T-cell (primary cell): Measurements from ENCODE around the gene MT1F. TPM values are rescaled to one million over a fixed set of nuclear protein-coding genes. Genes with fewer than 3 reads are reported as not detected.

ENCODE experiments used
- ATAC-seq, 4 experiments: fragments of 200-7000 bp in 3 of 4; fragments of 150-1000 bp in 1 of 4; cut with Tn5 transposase; replicated peaks in 1 of 4; 1 replicate in 3 of 4; 2 replicates in 1 of 4; pipeline ENCODE4 v1.10.0; 2021; ENCODE audit warnings: moderate library complexity in 3 of 4, mild to moderate bottlenecking in 2 of 4, moderate number of reproducible peaks in 1 of 4
- CTCF ChIA-PET, 2 donors: fragments of 300-600 bp; sonication (Branson Sonifier 250); formaldehyde crosslinking; loops; one replicate each; lab custom pipeline; 2022; ENCODE audit warnings: antibody characterized with exemption in 2 of 2; lab: Charles Lee
- POLR2A ChIA-PET, 2 donors: fragments of 300-600 bp; sonication (Branson Sonifier 250); formaldehyde crosslinking; loops; one replicate each; lab custom pipeline; 2022; ENCODE audit warnings: antibody characterized with exemption in 2 of 2; lab: Charles Lee
- DNase-seq, 35 experiments: peaks; one replicate each; pipeline versions ENCODE4 v3.0.0 to v3.0.0-alpha.2; 2013 to 2023
- H3K27ac ChIP-seq: one replicate; pipeline ENCODE4 v1.5.1; 2013; ENCODE audit warnings: low read length
- H3K27me3 ChIP-seq, 2 experiments: replicated peaks in 1 of 2; 1 replicate in 1 of 2; 2 replicates in 1 of 2; pipeline versions ENCODE4 v1.6.1 to v1.7.0; 2013; ENCODE audit warnings: low read length in 1 of 2, mixed read lengths in 1 of 2; ENCODE audit not compliant: control insufficient read depth in 2 of 2, insufficient read depth in 2 of 2; ENCODE audit errors: extremely low read depth in 1 of 2
- H3K36me3 ChIP-seq, 2 donors: 1 replicate in 1 of 2; 2 replicates in 1 of 2; pipeline versions ENCODE4 v1.6.1 to v1.7.0; 2013; ENCODE audit warnings: low read length in 1 of 2; ENCODE audit not compliant: control insufficient read depth in 2 of 2, insufficient read depth in 1 of 2; ENCODE audit errors: extremely low read depth in 1 of 2
- H3K4me1 ChIP-seq, 2 experiments: 1 replicate in 1 of 2; 2 replicates in 1 of 2; pipeline versions ENCODE4 v1.6.1 to v1.7.0; 2013; ENCODE audit warnings: low read length in 2 of 2, mixed read lengths in 1 of 2; ENCODE audit not compliant: insufficient read depth in 2 of 2, control insufficient read depth in 1 of 2; ENCODE audit errors: extremely low read depth in 1 of 2
- H3K4me3 ChIP-seq, 2 donors: 1 replicate in 1 of 2; 2 replicates in 1 of 2; pipeline versions ENCODE4 v1.5.1 to v1.7.0; 2013; ENCODE audit warnings: mild to moderate bottlenecking in 2 of 2, low read length in 1 of 2, moderate library complexity in 1 of 2; ENCODE audit not compliant: control insufficient read depth in 1 of 2; ENCODE audit errors: extremely low read depth in 1 of 2
- H3K9me3 ChIP-seq: 2 replicates; pipeline ENCODE4 v1.7.0; 2013
- H3K27ac Mint-ChIP-seq, 2 donors: one replicate each; pipeline ENCODE4 v1.8.0; 2020 to 2021; ENCODE audit warnings: mild to moderate bottlenecking in 2 of 2, mixed read lengths in 2 of 2
- H3K27me3 Mint-ChIP-seq, 2 donors: one replicate each; pipeline ENCODE4 v1.8.0; 2021 to 2022; ENCODE audit warnings: mixed read lengths in 2 of 2
- H3K36me3 Mint-ChIP-seq: one replicate; pipeline ENCODE4 v1.8.0; 2021; ENCODE audit warnings: mixed read lengths
- H3K4me1 Mint-ChIP-seq, 3 donors: one replicate each; pipeline ENCODE4 v1.8.0; 2020 to 2022; ENCODE audit warnings: mixed read lengths in 3 of 3, mild to moderate bottlenecking in 1 of 3
- H3K4me3 Mint-ChIP-seq, 3 donors: one replicate each; pipeline ENCODE4 v1.8.0; 2020 to 2022; ENCODE audit warnings: mild to moderate bottlenecking in 3 of 3, mixed read lengths in 3 of 3, moderate library complexity in 3 of 3
- H3K9me3 Mint-ChIP-seq, 3 donors: one replicate each; pipeline ENCODE4 v1.8.0; 2020 to 2022; ENCODE audit warnings: mixed read lengths in 3 of 3
- WGBS: methylation state at CpG from one replicate; pipeline ENCODE4 v1.1.5; 2013; ENCODE audit warnings: missing lambda C conversion rate; ENCODE audit not compliant: insufficient coverage; 5-methylcytosine and 5-hydroxymethylcytosine counted together
- total RNA-seq, 35 experiments: library from RNA in 6 of 35; stranded (reverse) in 6 of 35; fragments of 120-200 nt in 1 of 35; gene quantifications; one replicate each; pipeline versions ENCODE4 v1.2.1 to v1.2.4 and lab custom pipeline; 2013 to 2026

The MT1F gene
- total RNA-seq, 5 donors from 2014 or later (not counting 1 experiment from before 2014, with no cell fraction given) = 5.3 to 14.3 (median 9.3) TPM

- CTCF ChIA-PET = interaction anchor here in 1 of 2 donors (0.6 kb wide), 1 partner anchor 21 kb away, joined by 3 read pairs; no protein-coding TSS in a partner anchor
These were observed 18.7 kb upstream of the MT1F start for GRCh38 chr16:56639045-56639444.

GRCh38 chr16:56640076-56640475, 17.7 kb upstream of the MT1F start:
- no CpG with 5 or more reads among the region's 1 CpG for WGBS
- peaks cover 2 to 39% of the 10 kb centered on the region in 2 experiments for H3K4me1 ChIP-seq
- CTCF ChIA-PET = interaction anchor here in 1 of 2 donors (1.1 kb wide), 1 partner anchor 64 kb away, joined by 3 read pairs; no protein-coding TSS in a partner anchor

More at GRCh38 chr16:56639045-56639444, 18.7 kb upstream of the MT1F start:
- Mint-ChIP-seq H3K4me3 (peak overlapping the region in 1 of 3 donors; percentile 55), H3K27ac (no peak overlapping the region), H3K4me1 (peaks cover 36 to 47% (median 39%) of the 10 kb centered on the region in 3 donors), H3K9me3 (no peaks in the 10 kb centered on the region), H3K36me3 (no peaks in the 10 kb centered on the region), H3K27me3 (peaks cover 55 to 69% of the 10 kb centered on the region in 2 donors)
- H3K9me3 ChIP-seq = no peaks in the 10 kb centered on the region
- ATAC-seq = no peak
- no peak overlapping the region for H3K4me3 ChIP-seq
- WGBS = no CpG with 5 or more reads among the region's 1 CpG
- no peak overlapping the region for H3K27ac ChIP-seq
- DNase-seq = no peak
- no peaks in the 10 kb centered on the region for H3K36me3 ChIP-seq
- peaks cover 11 to 58% of the 10 kb centered on the region in 2 experiments for H3K27me3 ChIP-seq
- peaks cover 2 to 40% of the 10 kb centered on the region in 2 experiments for H3K4me1 ChIP-seq
- POLR2A ChIA-PET = no interaction called here

DNA sequence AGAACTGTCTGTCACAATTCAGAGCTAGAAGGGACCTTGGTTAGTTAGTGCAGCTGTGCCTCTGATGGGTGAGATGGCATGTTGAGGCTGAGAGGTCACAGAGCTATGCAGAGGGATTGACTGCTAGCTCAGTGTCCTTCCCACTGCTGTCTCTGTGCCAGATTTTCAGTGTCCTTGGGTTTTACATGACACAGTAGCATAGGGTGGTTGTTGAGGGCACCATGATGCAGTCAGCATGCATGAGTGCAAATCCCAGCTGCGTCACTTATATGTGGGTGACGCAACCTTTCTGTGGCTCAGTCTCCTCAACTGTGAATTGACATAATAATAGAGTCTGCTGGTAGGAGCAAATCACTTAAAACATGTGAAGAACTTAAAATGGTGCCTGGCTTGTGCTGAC, 16.6 kb upstream of the MT1F start:
- H3K36me3 Mint-ChIP-seq = no peaks in the 10 kb centered on the region
- ChIA-PET CTCF (interaction anchor here (1.1 to 1.3 kb wide), 2 partner anchors 61 to 65 kb away, joined by 3 to 4 read pairs; no protein-coding TSS in a partner anchor), POLR2A (no interaction called here)
- Histone ChIP-seq H3K36me3 (no peaks in the 10 kb centered on the region), H3K27me3 (peaks cover 21 to 41% of the 10 kb centered on the region in 2 experiments), H3K4me1 (peaks cover 2 to 31% of the 10 kb centered on the region in 2 experiments), H3K4me3 (no peak overlapping the region), H3K27ac (no peak overlapping the region), H3K9me3 (no peaks in the 10 kb centered on the region)
- no peak overlapping the region for H3K27ac Mint-ChIP-seq
- no peak for ATAC-seq
- H3K27me3 Mint-ChIP-seq = peaks cover 44 to 50% of the 10 kb centered on the region in 2 donors
- H3K9me3 Mint-ChIP-seq = no peaks in the 10 kb centered on the region
- H3K4me3 Mint-ChIP-seq = no peak overlapping the region
- H3K4me1 Mint-ChIP-seq = peaks cover 28 to 38% (median 34%) of the 10 kb centered on the region in 3 donors
- 100% methylated on average over 2 of the region's 2 CpGs for WGBS
- no peak for DNase-seq

More at GRCh38 chr16:56640076-56640475, 17.7 kb upstream of the MT1F start:
- POLR2A ChIA-PET = no interaction called here
- Mint-ChIP-seq H3K4me1 (peaks cover 35 to 46% (median 35%) of the 10 kb centered on the region in 3 donors), H3K9me3 (no peaks in the 10 kb centered on the region), H3K27me3 (peaks cover 47 to 59% of the 10 kb centered on the region in 2 donors), H3K4me3 (no peak overlapping the region), H3K36me3 (no peaks in the 10 kb centered on the region), H3K27ac (no peak overlapping the region)
- Histone ChIP-seq H3K9me3 (no peaks in the 10 kb centered on the region), H3K27me3 (peaks cover 12 to 48% of the 10 kb centered on the region in 2 experiments), H3K36me3 (no peaks in the 10 kb centered on the region), H3K4me3 (no peak overlapping the region), H3K27ac (no peak overlapping the region)
- DNase-seq (no peak), ATAC-seq (no peak)

GRCh38 chr16:56643080-56643778, 14.5 kb upstream of the MT1F start:
- DNase-seq (peak; percentile 35 to 87 (median 57)), ATAC-seq (peak; percentile 99 to 100 (median 100))
- Histone ChIP-seq H3K36me3 (no peaks in the 10 kb centered on the region), H3K27ac (no peak overlapping the region), H3K27me3 (peaks cover 34 to 37% of the 10 kb centered on the region in 2 experiments), H3K9me3 (no peaks in the 10 kb centered on the region), H3K4me3 (peak overlapping the region; percentile 42 to 60), H3K4me1 (peaks cover 2 to 22% of the 10 kb centered on the region in 2 experiments)
- H3K27me3 Mint-ChIP-seq = peaks cover 31 to 35% of the 10 kb centered on the region in 2 donors
- ChIA-PET CTCF (interaction anchor here (0.6 to 1.8 kb wide), 9 partner anchors 12 to 387 kb away, joined by 3 to 11 read pairs (median 4); partner anchors contain the start of gene MT2A (in 1 of the 2)), POLR2A (interaction anchor here (0.5 to 1.0 kb wide), 4 partner anchors 32 to 318 kb away, joined by 3 to 5 read pairs (median 4); no protein-coding TSS in a partner anchor)
- H3K9me3 Mint-ChIP-seq = no peaks in the 10 kb centered on the region
- peak overlapping the region; percentile 69 to 71 (median 70) for H3K4me3 Mint-ChIP-seq
- H3K4me1 Mint-ChIP-seq = peaks cover 21 to 27% (median 24%) of the 10 kb centered on the region in 3 donors
- no peaks in the 10 kb centered on the region for H3K36me3 Mint-ChIP-seq
- 7% methylated on average over 42 of the region's 42 CpGs for WGBS
- H3K27ac Mint-ChIP-seq = peak overlapping the region in 1 of 2 donors; percentile 49

- Histone ChIP-seq H3K4me1 (peaks cover 2 to 18% of the 10 kb centered on the region in 2 experiments), H3K36me3 (no peaks in the 10 kb centered on the region), H3K4me3 (peak overlapping the region; percentile 42 to 60), H3K27ac (no peak overlapping the region), H3K27me3 (peaks cover 34 to 37% of the 10 kb centered on the region in 2 experiments), H3K9me3 (no peaks in the 10 kb centered on the region)
- DNase-seq (no peak), ATAC-seq (no peak)
- Mint-ChIP-seq H3K27ac (peak overlapping the region in 1 of 2 donors; percentile 49), H3K9me3 (no peaks in the 10 kb centered on the region), H3K4me1 (peaks cover 21 to 24% (median 24%) of the 10 kb centered on the region in 3 donors), H3K36me3 (no peaks in the 10 kb centered on the region), H3K27me3 (peaks cover 30 to 36% of the 10 kb centered on the region in 2 donors), H3K4me3 (peak overlapping the region; percentile 69 to 71 (median 70))
- CTCF ChIA-PET = interaction anchor here (0.6 to 1.8 kb wide), 9 partner anchors 11 to 386 kb away, joined by 3 to 11 read pairs (median 4); partner anchors contain the start of gene MT2A (in 1 of the 2)
- 75% methylated on average over 4 of the region's 5 CpGs for WGBS
- POLR2A ChIA-PET = interaction anchor here in 1 of 2 donors (0.7 to 1.0 kb wide), 2 partner anchors 34 to 114 kb away, joined by 4 to 5 read pairs; no protein-coding TSS in a partner anchor
These were observed 13.9 kb upstream of the MT1F start for GRCh38 chr16:56643833-56644232.

- ChIA-PET CTCF (no interaction called here), POLR2A (no interaction called here)
- no peak overlapping the region for H3K4me3 ChIP-seq
- no peak overlapping the region for H3K27ac ChIP-seq
- DNase-seq = no peak
- no peak overlapping the region for H3K4me3 Mint-ChIP-seq
- no peak for ATAC-seq
- H3K27me3 ChIP-seq = peaks cover 31 to 32% of the 10 kb centered on the region in 2 experiments
- no peaks in the 10 kb centered on the region for H3K9me3 Mint-ChIP-seq
- WGBS = no CpG with 5 or more reads among the region's 1 CpG
- peaks cover 21 to 24% (median 24%) of the 10 kb centered on the region in 3 donors for H3K4me1 Mint-ChIP-seq
- H3K36me3 ChIP-seq = no peaks in the 10 kb centered on the region
- H3K36me3 Mint-ChIP-seq = no peaks in the 10 kb centered on the region
- H3K9me3 ChIP-seq = no peaks in the 10 kb centered on the region
- H3K27ac Mint-ChIP-seq = no peak overlapping the region
- H3K27me3 Mint-ChIP-seq = peaks cover 23 to 28% of the 10 kb centered on the region in 2 donors
- peaks cover 2 to 18% of the 10 kb centered on the region in 2 experiments for H3K4me1 ChIP-seq
These were observed 12.4 kb upstream of the MT1F start for GRCh38 chr16:56645311-56645710.
